HCT116 (cell line): ENCODE data around the gene DGKZ.

Source experiments
- CEBPB ChIP-seq: IDR thresholded peaks from 2 replicates; pipeline ENCODE4 v1.6.1; 2012; ENCODE audit warnings: low read depth
- EGR1 ChIP-seq: IDR thresholded peaks from 2 replicates; pipeline ENCODE4 v1.6.1; 2012; ENCODE audit warnings: low read depth
- EZH2 ChIP-seq: fragments of 200-600 bp; sonication (generic); IDR thresholded peaks from 2 replicates; pipeline ENCODE4 v1.6.1; 2017; ENCODE audit warnings: antibody characterized with exemption, mixed run types
- EZH2phosphoT487 ChIP-seq: fragments of 200-600 bp; IDR thresholded peaks from 2 replicates; pipeline ENCODE4 v1.6.1; 2018; ENCODE audit warnings: antibody characterized with exemption, borderline replicate concordance
- JUND ChIP-seq: IDR thresholded peaks from 2 replicates; pipeline ENCODE4 v1.6.1; 2012
- POLR2A ChIP-seq: IDR thresholded peaks from 2 replicates; pipeline ENCODE4 v1.7.0; 2011; ENCODE audit warnings: borderline replicate concordance; ENCODE audit not compliant: insufficient read depth, insufficient read length; ENCODE audit errors: extremely low read depth
- SRF ChIP-seq: IDR thresholded peaks from 2 replicates; pipeline ENCODE4 v1.6.1; 2012; ENCODE audit warnings: low read depth
- TCF7L2 ChIP-seq: IDR thresholded peaks from 2 replicates; pipeline ENCODE4 v1.7.0; 2011; ENCODE audit warnings: borderline replicate concordance, inconsistent platforms; ENCODE audit not compliant: insufficient read depth, insufficient read length; ENCODE audit errors: extremely low read depth
- ZNF274 ChIP-seq: fragments of 200-500 bp; sonication (Bioruptor generic); IDR thresholded peaks from 2 replicates; pipeline ENCODE4 v1.6.1; 2014; ENCODE audit warnings: mild to moderate bottlenecking, low read depth, low read length, inconsistent platforms
- TF ChIP-seq, protein P1 (sequence below), 3 experiments: fragments of 200-600 bp in 1 of 3; sonication (generic) in 1 of 3; IDR thresholded peaks in 2 of 3; conservative IDR thresholded peaks in 1 of 3; 2 replicates each; pipeline ENCODE4 v1.5.1; 2012 to 2017; ENCODE audit warnings: low read depth in 2 of 3, low read length in 2 of 3, antibody characterized with exemption in 1 of 3, borderline replicate concordance in 1 of 3, control low read depth in 1 of 3, mild to moderate bottlenecking in 1 of 3, mixed read lengths in 1 of 3, mixed run types in 1 of 3, moderate library complexity in 1 of 3; ENCODE audit not compliant: insufficient read depth in 1 of 3
- TF ChIP-seq, protein P2 (sequence below): IDR thresholded peaks from 2 replicates; pipeline ENCODE4 v1.6.1; 2012; ENCODE audit warnings: low read depth

DNA sequence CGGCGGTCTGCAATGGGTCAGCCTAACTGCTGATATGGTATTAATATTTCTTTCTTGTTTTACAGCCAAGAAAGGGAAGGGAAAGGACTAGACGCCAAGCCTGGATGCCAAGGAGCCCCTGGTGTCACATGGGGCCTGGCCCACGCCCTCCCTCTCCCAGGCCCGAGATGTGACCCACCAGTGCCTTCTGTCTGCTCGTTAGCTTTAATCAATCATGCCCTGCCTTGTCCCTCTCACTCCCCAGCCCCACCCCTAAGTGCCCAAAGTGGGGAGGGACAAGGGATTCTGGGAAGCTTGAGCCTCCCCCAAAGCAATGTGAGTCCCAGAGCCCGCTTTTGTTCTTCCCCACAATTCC is 36.1 kb downstream of the DGKZ start:
- TF ChIP-seq POLR2A, result no peak
- TF ChIP-seq, protein P1, sequence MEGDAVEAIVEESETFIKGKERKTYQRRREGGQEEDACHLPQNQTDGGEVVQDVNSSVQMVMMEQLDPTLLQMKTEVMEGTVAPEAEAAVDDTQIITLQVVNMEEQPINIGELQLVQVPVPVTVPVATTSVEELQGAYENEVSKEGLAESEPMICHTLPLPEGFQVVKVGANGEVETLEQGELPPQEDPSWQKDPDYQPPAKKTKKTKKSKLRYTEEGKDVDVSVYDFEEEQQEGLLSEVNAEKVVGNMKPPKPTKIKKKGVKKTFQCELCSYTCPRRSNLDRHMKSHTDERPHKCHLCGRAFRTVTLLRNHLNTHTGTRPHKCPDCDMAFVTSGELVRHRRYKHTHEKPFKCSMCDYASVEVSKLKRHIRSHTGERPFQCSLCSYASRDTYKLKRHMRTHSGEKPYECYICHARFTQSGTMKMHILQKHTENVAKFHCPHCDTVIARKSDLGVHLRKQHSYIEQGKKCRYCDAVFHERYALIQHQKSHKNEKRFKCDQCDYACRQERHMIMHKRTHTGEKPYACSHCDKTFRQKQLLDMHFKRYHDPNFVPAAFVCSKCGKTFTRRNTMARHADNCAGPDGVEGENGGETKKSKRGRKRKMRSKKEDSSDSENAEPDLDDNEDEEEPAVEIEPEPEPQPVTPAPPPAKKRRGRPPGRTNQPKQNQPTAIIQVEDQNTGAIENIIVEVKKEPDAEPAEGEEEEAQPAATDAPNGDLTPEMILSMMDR (IDR thresholded peaks at IDR 0.05 in 2 of 3, conservative IDR thresholded peaks at IDR 0.05 in 1 of 3; ENCODE audit: borderline replicate concordance in 1 of 3, insufficient read depth in 1 of 3, low read depth in 2 of 3, low read length in 2 of 3), result no peak; a peak in 1 of 6 replicates
- no peak for TF ChIP-seq EGR1
- no peak for TF ChIP-seq SRF
- TF ChIP-seq, protein P2, sequence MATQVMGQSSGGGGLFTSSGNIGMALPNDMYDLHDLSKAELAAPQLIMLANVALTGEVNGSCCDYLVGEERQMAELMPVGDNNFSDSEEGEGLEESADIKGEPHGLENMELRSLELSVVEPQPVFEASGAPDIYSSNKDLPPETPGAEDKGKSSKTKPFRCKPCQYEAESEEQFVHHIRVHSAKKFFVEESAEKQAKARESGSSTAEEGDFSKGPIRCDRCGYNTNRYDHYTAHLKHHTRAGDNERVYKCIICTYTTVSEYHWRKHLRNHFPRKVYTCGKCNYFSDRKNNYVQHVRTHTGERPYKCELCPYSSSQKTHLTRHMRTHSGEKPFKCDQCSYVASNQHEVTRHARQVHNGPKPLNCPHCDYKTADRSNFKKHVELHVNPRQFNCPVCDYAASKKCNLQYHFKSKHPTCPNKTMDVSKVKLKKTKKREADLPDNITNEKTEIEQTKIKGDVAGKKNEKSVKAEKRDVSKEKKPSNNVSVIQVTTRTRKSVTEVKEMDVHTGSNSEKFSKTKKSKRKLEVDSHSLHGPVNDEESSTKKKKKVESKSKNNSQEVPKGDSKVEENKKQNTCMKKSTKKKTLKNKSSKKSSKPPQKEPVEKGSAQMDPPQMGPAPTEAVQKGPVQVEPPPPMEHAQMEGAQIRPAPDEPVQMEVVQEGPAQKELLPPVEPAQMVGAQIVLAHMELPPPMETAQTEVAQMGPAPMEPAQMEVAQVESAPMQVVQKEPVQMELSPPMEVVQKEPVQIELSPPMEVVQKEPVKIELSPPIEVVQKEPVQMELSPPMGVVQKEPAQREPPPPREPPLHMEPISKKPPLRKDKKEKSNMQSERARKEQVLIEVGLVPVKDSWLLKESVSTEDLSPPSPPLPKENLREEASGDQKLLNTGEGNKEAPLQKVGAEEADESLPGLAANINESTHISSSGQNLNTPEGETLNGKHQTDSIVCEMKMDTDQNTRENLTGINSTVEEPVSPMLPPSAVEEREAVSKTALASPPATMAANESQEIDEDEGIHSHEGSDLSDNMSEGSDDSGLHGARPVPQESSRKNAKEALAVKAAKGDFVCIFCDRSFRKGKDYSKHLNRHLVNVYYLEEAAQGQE, result no peak
- no peak for TF ChIP-seq CEBPB
- TF ChIP-seq EZH2, result no peak
- TF ChIP-seq ZNF274, result no peak
- no peak for TF ChIP-seq TCF7L2
- TF ChIP-seq EZH2phosphoT487, result no peak
- no peak for TF ChIP-seq JUND
